GM10847 (cell line): ENCODE results near the gene NUDC.

ENCODE experiments used
- POLR2A ChIP-seq: IDR thresholded peaks from 2 replicates; pipeline ENCODE4 v1.6.1; 2011; ENCODE audit not compliant: insufficient read length; ENCODE audit errors: extremely low read depth

NUDC gene

DNA sequence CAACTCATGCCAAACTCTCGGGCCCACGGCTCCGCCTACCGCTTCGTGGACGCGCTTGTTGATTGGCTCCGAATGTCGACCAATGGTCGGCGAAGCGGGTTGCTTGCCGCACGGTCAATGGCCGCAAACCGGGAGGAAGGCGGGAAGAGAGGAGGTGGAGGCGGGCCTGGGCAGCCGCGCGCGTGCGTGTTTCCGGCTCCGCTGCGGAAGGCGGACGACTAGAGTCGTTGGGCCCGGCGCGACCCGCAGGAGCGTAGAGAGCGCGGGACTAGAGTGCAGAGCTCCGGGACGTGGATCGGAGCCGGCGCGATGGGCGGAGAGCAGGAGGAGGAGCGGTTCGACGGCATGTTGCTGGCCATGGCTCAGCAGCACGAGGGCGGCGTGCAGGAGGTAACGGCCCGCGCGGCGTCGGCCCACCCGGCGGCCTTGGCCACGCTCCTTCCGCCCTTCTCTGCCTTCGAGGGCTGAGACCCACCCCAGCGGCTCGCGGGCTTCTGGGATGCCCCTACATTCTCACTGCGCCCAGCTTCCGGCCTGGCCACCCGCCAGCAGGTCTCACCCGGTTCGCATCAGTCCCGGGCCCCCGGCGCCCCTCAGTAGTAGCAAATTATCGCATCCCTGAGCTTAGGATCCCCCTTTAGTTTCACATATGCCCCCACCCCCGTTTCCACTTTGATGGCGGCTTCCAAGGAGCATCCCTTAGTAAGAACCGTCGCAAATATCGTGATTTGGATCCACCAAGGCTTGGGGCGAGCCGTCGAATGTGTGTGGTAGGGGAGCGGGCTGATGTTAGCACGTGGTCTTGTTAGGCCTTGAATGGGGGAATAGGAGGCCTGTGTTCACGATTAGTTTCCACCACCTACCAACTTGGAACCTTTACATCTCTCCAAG is at the start of gene NUDC:
TSS of gene NUDC (plus strand) at position 204 of the 891 bp plus-strand sequence. CDS start at position 310, 106 bp downstream.
- TF ChIP-seq POLR2A, result peak; percentile 82

DNA sequence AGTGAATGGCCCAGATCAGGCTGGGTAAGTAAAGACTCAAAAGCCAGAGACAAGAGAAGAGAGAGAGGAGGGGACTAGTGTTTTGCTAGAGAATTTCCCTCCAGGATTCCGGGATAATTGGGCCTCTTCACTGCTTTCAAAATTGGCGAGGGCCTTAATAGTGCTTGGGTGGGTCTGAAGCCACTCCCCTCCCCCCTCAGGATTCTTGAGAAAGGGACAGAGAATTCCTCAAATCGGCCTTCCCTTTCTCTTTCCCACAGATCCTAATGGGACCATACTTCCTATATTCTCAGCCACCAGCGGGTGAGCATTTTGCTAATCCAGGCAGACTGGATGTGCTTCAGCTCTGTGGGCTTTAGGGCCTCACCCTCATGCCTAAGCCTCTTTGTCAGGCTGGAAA is 46.6 kb upstream of the NUDC start:
- no peak for TF ChIP-seq POLR2A

DNA sequence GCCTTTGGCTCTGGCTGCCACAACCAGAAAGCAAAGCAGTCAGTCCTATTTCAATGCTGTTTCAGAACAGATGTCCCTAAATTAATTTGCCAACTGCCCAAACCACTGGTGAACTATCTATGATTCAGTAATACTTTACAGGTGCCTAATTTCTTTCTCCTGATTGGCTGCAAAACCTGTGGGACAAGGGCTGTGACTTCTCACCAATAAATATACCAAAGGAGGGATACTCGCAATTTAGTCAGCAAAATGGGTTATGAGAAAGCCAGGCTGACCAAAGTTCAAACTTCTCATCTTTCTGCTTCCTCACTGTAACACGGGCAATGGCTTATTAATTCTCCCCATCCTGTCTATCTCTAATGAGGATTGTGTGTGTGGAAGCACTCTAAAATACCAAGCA is 44.2 kb upstream of the NUDC start:
- no peak for TF ChIP-seq POLR2A

DNA sequence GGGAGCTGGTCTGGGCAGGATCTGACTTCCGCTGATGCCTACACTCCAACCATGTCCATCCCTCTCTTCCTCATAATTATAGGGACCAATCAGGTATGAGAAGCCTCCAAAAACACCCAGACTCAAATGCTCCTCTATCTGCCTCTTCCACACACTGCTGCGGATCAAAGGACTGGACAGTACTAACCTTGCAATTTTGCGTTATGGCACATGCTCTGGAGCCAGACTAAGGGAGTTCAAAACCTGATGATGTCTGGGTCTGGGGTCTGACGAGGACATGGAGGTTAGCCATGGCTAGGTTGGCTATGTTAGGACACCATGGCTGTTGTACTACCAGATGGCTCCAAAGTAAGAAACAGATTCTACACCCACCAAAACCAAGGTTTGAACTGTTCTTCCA is 41.8 kb upstream of the NUDC start:
- TF ChIP-seq POLR2A, result no peak

DNA sequence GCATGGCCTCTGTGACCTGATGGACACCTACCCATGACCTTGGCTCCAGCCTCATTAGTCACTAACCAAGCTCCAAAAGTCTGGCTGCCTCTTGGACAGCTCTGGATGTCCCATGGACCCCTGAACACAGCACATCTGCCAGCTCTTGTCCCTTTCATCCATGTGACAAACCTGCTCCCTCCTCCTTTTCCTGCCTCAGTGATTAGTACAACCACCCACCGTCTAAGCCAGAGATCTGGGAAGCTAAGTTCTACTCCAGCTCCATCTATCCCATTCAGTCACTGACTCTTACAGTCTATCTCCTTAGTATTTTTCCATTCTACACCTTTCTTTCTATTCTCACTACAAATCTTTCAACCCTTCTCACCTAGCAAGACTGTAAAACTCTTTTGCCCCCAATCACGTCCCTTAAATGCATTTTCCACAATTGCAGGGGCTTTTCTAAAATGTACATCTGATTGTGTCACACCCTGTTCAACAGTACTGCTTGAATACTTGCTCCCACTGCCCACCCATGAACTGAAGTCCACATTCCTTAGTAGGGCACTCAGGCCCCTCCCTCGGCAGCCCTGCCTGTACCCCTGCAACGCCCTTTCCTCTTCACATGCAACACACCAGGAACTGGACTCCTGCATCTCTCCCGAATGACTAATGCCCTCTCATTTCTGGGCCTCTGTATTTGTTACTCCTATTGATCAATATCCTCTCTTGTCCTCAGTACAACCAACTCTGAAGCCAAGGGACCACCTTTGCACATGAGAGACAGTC is 38.7 kb upstream of the NUDC start:
- no peak for TF ChIP-seq POLR2A

DNA sequence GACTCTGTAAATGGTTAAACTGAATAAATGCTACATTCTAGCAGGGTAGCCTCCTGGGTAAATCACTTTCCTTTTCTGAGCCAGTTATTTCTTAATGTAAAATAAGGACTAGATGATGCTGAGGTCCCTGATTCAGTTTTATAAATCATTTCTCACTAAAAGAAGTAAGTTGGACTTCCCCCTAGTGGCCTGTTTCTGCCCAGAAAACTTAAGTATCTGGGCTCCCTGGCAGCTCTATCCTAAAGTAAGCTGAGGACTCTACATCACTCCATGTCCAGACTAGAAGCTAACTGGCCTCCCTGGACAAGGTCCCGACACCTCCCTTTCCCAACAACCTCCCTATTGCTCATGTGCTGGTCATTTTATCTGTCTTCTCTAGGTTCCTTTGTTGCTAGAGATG is 34.4 kb upstream of the NUDC start:
- TF ChIP-seq POLR2A, result no peak

DNA sequence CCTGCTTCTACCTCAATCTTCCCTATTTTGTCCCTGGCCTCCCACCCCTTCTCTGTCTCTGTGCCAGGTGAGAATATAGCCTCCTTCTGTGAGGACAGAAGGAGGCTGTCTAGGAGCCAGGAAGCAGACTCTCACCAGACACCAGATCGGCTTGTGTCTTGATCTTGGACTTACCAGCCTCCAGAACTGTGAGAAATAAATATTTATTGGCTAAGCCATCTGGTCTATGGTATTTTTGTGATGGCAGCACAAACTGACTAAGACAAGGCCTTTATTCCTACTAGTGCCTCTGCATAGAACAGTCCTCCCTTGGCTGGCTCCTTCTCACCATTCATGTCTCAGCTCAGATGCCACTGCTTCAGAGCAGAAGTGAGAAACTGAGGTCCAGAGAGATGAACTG is 33.3 kb upstream of the NUDC start:
- TF ChIP-seq POLR2A, result no peak

DNA sequence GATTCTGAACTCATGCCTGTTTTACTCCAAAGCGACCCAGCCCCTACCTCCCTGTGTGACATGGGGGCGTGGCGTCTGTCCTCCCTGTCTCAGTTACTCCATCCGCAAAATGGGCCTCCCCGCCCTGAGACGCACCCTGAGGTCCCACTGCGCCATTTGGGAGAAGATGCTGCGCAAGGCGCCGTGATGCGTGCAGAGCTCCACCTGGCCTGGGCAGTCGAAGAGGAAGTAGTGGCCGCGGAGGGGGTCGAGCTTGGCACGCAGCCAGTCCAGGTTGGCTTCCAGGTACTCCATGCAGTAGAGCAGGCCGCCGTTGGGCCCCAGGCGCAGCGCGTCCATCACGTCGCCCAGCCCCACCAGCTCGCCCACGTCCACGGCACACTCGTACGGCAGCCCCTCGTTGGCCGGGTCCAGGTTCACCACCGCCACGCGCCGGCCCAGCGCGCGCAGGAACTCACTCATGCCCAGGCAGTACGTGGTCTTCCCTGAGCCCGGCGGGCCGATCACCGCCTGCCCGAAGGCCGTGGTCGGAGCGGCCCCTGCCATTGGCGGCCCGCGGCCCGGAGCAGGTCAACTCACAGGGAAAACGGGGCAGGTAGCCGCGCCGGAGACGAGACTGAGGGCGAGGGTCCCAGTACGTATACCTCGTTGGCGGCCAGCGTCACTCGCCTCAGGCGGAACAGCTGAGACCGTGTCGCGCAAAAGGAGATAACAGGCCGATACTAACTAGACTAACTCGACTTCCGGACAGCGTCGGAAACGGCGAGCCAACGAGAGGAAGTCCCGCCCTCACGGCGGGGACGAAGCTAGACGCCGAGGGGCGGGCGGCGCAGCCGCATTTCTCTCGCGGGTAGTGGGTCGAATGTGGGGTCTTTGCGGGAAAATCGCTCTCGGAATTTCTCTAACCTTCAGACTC is 31.7 kb upstream of the NUDC start, which contains the start of gene GPN2:
TSS of gene GPN2 (minus strand) at position 733 of the 916 bp plus-strand sequence. CDS start at position 546, 187 bp downstream.
- TF ChIP-seq POLR2A, result peak; percentile 90

DNA sequence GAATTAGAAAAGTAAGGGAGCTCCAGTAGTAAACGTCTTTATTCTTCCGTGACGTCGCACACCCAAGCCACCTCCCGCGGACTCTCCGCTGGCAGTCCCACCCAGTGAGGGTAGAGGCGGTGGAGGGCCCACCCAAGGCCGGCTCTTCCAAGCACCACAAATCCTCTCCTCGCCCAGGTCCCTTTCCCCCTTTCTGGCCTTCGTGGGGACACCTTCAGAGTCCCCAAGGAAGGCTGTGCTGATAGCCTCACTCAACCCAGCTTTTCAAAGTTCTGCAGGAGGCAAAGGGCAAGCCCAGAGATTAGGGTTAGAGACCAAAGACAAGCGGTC is 31.1 kb upstream of the NUDC start:
- TF ChIP-seq POLR2A, result no peak

DNA sequence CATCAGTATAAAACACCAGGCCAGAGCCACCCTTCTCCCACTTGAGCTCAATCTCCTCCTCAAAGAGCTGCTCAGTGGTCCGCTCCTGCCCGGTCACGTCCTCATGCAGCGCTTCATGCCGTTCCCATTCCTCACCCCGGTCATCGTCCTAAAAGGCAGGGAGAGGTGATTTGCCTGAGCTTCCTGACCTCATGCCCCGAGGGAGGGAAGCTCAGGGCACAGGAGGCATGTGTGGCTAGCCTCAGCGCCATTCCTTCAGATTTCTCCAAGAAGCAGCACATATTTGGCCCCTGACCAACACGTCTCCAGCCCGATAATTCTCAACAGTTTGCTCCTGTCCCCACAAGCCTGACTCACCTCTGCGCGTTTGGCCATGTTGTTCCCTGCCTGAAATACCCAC is 27.3 kb upstream of the NUDC start:
- no peak for TF ChIP-seq POLR2A

DNA sequence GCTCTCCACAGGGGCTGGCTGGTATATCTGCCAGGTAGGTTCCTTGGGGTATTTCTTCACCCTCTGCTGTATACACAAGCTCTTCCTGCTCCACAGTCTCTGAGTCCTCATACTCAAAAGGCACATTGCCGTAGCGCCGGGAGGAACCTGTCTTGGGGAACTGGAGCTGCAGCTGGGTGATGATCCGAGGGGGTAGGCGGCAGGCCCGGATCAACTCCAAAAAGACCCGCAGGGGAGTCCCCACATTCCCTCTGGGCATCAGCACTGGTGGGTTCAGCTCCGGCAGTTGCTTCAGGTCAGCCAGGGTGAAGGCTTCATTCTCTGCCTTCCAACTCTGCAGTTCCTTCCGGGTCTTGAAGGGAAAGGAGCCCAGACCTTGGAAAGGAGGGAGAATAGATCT is 24.2 kb upstream of the NUDC start:
- TF ChIP-seq POLR2A, result no peak

DNA sequence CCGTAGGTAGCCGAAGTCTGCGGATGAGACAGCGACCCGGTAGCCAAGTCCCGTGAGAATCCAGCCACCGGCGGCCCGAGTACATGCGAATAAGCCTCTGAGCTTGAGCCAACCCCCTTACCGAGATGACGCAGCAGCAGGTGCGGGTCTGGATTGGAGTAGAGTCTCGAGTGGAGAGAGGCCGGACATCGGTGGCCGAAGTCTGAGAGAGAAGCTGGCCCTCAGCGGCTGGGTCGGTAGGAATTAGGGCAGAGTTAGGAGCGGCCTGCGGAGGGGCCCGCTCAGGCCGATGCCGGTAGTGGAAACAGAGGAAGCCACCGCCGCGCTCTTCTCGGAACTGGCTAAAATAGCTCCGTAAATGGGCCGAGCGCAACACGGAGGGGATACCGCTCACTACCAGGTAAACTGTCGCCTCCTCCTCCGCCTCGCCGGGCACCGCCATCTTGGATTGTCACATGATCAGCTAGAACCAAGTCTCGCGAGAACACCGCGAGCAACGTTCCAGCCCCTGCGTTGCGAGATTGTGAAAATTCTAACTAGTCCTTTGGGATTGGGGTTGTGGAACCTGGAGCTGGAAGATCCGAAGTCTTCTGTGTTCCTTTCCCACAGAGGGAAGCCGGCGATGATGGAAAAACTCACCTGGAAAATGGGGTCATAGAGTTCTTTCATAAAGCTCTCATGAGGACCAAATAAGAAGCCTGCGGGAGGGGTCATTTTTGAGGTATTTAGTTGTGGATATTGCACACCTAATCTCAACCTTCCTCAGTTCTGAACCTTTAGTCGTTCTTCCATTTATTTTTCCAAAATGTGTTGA is 21.3 kb upstream of the NUDC start, which contains the start of gene GPATCH3:
TSS of gene GPATCH3 (minus strand) at position 467 of the 814 bp plus-strand sequence. CDS start at position 442, 25 bp downstream.
- TF ChIP-seq POLR2A, result peak; percentile 81

DNA sequence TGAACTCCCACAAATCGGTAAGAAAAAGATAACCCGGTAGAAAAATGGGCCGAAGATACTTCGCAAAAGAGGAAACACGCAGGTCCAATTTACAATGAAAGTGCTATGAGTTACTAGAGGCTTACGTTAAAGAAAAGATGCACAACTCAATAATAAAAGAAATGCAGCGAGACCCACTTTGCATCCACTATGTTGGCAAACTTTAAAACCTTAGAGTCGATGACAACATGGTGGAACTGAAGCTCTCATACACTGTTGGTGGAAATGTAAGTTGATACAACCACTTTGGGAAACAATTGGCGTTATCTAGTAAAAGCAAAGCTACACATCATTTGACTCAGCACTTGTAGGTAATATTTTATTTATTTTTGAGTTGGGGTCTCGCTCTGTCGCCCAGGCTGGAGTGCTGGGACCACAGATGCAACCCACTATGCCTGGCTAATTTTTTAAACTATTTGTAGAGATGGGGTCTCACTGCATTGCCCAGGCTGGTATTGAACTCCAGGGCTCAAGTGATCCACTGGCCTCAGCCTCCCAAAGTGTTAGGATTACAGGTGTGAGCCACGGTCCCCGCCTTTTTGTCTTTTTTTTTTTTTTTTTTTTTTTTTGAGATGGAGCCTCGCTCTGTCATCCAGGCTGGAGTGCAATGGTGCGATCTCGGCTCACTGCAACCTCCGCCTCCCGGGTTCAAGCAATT is 20.6 kb upstream of the NUDC start:
- no peak for TF ChIP-seq POLR2A
